Measurements from ENCODE around the gene OXGR1.

DNA sequence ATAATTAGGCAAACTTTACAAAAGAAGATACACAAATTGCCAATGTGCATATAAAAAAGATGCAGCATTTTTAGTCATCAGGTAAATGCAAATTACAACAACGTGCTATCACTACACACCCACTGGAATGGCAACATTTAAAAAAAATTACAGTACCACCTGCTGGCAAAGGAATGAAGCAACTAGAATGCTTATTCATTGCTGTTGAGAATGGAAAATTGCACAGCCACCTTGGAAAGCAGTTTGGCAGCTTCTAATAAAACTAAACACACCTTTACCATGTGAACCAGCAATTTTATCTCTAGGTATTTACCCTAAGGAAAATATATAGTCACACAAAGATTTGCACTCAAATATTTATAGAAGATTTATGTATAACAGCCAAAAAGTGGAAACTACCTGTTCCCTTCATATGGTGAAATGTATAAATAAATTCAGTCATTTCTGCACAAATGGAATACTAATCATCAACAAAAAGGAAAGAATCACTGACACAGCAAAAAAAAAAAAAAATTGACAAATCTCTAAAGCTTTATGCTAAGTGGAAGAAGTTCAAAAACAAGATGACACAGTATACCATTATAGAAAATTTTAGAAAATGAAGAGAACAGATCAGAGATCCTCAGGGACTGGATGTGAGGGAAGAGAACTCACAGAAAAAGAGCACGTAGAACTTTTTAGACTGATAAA lies 30.3 kb downstream of the OXGR1 start:
- TF ChIP-seq, protein P1, sequence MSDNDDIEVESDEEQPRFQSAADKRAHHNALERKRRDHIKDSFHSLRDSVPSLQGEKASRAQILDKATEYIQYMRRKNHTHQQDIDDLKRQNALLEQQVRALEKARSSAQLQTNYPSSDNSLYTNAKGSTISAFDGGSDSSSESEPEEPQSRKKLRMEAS (CRISPR knock-in tag; IDR thresholded peaks at IDR 0.05) = no peak
- TF ChIP-seq, protein P2, sequence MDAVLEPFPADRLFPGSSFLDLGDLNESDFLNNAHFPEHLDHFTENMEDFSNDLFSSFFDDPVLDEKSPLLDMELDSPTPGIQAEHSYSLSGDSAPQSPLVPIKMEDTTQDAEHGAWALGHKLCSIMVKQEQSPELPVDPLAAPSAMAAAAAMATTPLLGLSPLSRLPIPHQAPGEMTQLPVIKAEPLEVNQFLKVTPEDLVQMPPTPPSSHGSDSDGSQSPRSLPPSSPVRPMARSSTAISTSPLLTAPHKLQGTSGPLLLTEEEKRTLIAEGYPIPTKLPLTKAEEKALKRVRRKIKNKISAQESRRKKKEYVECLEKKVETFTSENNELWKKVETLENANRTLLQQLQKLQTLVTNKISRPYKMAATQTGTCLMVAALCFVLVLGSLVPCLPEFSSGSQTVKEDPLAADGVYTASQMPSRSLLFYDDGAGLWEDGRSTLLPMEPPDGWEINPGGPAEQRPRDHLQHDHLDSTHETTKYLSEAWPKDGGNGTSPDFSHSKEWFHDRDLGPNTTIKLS (IDR thresholded peaks at IDR 0.05; ENCODE audit: borderline replicate concordance, low read depth) = no peak
- no peak for TF ChIP-seq ZNF589 (CRISPR knock-in tag; IDR thresholded peaks at IDR 0.05; ENCODE audit: low read depth)

Data from K562 (cell line).